Measurements from ENCODE around the gene LRRC74B.
A peak's percentile ranks its signal among the peaks of the same experiment; 100 is the strongest.

The LRRC74B gene

DNA sequence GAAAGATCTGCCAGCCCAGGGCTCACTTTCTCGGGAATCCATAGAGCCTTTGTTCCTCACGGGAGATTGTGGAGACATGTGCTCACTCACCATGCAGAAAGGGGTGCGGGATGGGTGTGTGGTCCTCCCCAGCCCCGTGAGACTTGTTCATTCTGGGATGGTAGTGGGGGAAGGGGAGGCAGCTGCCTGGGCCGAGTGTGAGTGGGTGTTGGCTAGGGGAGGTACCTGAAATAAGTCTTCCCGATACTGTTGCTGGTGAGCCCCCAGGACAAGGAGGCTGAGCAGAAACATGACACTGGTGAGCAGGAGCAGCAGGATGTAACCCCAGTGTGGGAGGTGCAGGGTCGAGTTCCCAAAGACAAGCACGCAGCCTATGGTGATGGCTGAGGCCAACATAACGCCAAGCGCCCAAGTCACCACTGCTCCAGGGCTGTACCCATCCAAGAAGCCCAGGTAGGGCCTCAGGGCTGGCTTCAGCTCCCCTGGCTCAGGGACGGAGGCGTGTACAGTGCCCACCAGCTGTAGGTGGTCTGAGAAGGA lies 16.2 kb upstream of the LRRC74B start:
- Histone ChIP-seq H3K4me3 (no peak overlapping the region), H3K27me3 (peaks cover 0 to 75% of the 10 kb centered on the region in 2 donors), H3K27ac (no peak overlapping the region), H3K4me1 (peaks cover 0 to 15% (median 9%) of the 10 kb centered on the region in 4 donors), H3K9me3 (no peaks in the 10 kb centered on the region), H3K36me3 (no peaks in the 10 kb centered on the region)
- DNase-seq = no peak
- intact Hi-C loops (cut with DNase I; ENCODE audit: low total_unique reads) = loop anchor here (5.0 kb wide), 1 partner anchor 938 kb away; no protein-coding TSS in a partner anchor
- TF ChIP-seq, protein P1, sequence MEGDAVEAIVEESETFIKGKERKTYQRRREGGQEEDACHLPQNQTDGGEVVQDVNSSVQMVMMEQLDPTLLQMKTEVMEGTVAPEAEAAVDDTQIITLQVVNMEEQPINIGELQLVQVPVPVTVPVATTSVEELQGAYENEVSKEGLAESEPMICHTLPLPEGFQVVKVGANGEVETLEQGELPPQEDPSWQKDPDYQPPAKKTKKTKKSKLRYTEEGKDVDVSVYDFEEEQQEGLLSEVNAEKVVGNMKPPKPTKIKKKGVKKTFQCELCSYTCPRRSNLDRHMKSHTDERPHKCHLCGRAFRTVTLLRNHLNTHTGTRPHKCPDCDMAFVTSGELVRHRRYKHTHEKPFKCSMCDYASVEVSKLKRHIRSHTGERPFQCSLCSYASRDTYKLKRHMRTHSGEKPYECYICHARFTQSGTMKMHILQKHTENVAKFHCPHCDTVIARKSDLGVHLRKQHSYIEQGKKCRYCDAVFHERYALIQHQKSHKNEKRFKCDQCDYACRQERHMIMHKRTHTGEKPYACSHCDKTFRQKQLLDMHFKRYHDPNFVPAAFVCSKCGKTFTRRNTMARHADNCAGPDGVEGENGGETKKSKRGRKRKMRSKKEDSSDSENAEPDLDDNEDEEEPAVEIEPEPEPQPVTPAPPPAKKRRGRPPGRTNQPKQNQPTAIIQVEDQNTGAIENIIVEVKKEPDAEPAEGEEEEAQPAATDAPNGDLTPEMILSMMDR (IDR thresholded peaks at IDR 0.05) = no peak

- Histone ChIP-seq H3K27me3 (peaks cover 0 to 75% of the 10 kb centered on the region in 2 donors), H3K4me3 (no peak overlapping the region), H3K4me1 (peaks cover 0 to 15% (median 9%) of the 10 kb centered on the region in 4 donors), H3K9me3 (no peaks in the 10 kb centered on the region), H3K27ac (no peak overlapping the region), H3K36me3 (no peaks in the 10 kb centered on the region)
- TF ChIP-seq, protein P1 (IDR thresholded peaks at IDR 0.05) = no peak
- DNase-seq = no peak
- intact Hi-C loops (cut with DNase I; ENCODE audit: low total_unique reads) = loop anchor here (5.0 kb wide), 1 partner anchor 937 kb away; no protein-coding TSS in a partner anchor
Observed at GRCh38 chr22:21030032-21030431, 15.7 kb upstream of the LRRC74B start.

DNA sequence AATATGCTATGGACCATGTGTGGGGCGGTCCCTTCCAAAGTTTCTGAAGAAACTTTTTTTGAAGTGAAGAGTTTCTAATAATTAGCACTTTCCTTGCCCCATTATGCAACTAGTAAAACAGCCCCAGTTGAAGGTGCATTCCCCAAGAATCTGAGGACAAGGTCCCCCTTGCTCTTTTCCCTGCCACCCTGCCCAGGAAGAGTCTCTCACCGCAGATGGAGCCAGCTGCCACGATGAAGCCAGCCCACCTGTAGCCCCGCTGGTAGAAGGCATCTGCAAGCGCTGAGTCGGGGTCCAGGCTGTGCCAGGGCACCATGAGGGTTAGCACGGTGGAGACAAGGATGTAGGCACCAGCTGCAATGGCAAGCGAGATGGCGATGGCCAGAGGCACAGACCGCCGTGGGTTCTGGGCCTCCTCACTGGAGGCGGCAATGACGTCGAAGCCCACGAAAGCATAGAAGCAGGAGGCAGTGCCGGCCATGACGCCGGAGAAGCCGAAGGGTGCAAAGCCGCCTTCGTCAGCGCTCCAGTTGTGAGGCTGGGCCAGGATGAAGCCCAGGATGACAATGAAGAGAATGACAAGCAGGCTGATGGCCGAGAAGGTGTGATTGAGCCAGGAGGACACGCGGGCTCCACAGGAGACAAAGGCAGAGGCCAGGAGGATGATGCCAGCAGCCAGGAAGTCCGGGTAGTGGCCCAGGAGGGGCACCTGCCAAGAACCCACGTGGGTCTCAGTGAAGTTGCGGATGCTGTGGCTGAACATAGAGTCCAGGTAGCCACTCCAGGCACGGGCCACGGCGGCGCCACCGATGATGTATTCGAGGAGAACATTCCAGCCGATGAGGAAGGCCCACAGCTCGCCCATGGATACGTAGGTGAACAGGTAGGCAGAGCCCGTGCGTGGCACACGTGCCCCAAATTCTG lies 14.9 kb upstream of the LRRC74B start:
- no peak for DNase-seq
- H3K27me3 ChIP-seq = peaks cover 0 to 71% of the 10 kb centered on the region in 2 donors

DNA sequence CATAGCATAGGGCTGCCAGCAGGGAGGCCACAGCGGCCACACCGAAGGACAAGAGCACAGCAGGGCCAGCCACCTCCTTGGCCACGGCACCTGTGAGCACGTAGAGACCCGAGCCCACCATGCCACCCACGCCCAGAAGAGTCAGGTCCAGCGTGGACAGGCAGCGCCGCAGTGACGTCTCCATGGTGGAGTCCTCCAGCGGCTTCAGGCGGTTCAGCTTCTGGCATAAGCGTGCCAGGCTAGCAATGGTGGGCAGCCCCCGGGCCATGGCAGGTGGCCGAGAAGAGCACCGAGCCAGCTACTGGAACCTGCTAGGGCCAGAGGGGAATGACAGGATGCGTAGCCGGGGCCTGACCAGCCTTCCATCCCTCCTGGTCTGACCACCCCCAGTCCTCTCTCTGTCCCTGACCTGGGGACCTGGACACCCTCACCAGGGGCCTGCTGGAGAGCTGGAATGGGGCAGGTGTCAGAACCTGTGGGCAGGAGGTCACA lies 14.2 kb upstream of the LRRC74B start:
- H3K27ac ChIP-seq = no peak overlapping the region
- TF ChIP-seq, protein P1 (IDR thresholded peaks at IDR 0.05) = no peak
- intact Hi-C loops (cut with DNase I; ENCODE audit: low total_unique reads) = loop anchor here (5.0 kb wide), 1 partner anchor 936 kb away; no protein-coding TSS in a partner anchor
- peaks cover 0 to 64% of the 10 kb centered on the region in 2 donors for H3K27me3 ChIP-seq
- H3K9me3 ChIP-seq = no peaks in the 10 kb centered on the region
- peaks cover 0 to 15% (median 9%) of the 10 kb centered on the region in 4 donors for H3K4me1 ChIP-seq
- no peaks in the 10 kb centered on the region for H3K36me3 ChIP-seq
- H3K4me3 ChIP-seq = no peak overlapping the region
- no peak for DNase-seq

More for the DNA sequence above, 14.9 kb upstream of the LRRC74B start:
- H3K36me3 ChIP-seq = no peaks in the 10 kb centered on the region
- intact Hi-C loops (cut with DNase I; ENCODE audit: low total_unique reads) = loop anchor here (5.0 kb wide), 1 partner anchor 936 kb away; no protein-coding TSS in a partner anchor
- TF ChIP-seq, protein P1 (IDR thresholded peaks at IDR 0.05) = no peak
- peaks cover 0 to 15% (median 9%) of the 10 kb centered on the region in 4 donors for H3K4me1 ChIP-seq
- no peaks in the 10 kb centered on the region for H3K9me3 ChIP-seq
- no peak overlapping the region for H3K4me3 ChIP-seq
- H3K27ac ChIP-seq = no peak overlapping the region

- Histone ChIP-seq H3K36me3 (no peaks in the 10 kb centered on the region), H3K4me3 (peak within 1 kb of the TSS; percentile 30 to 34), H3K27ac (no peak within 1 kb of the TSS), H3K4me1 (peaks cover 0 to 14% (median 10%) of the 10 kb centered on the region in 4 donors), H3K9me3 (no peaks in the 10 kb centered on the region), H3K27me3 (peaks cover 0 to 58% of the 10 kb centered on the region in 2 donors)
- intact Hi-C loops (cut with DNase I; ENCODE audit: low total_unique reads) = loop anchor here (5.0 kb wide), 1 partner anchor 935 kb away; no protein-coding TSS in a partner anchor
- TF ChIP-seq, protein P1 (IDR thresholded peaks at IDR 0.05) = no peak
- no peak for DNase-seq
Observed at GRCh38 chr22:21032037-21032867, 13.5 kb upstream of the LRRC74B start, which contains the start of gene SLC7A4. SLC7A4 (minus strand) TSS chr22:21032561; CDS start chr22:21031812, 749 bp downstream.
